Loucy (cell line): ENCODE measurements around the gene PHACTR3.

ENCODE experiments used
- H2AFZ ChIP-seq: fragments of 200-600 bp; sonication (generic); 2 replicates; pipeline ENCODE4 v1.6.0; 2016; ENCODE audit warnings: antibody characterized with exemption, mild to moderate bottlenecking, low read length, moderate library complexity
- H3F3A ChIP-seq: fragments of 200-600 bp; 2 replicates; pipeline ENCODE4 v1.6.0; 2016; ENCODE audit warnings: antibody characterized with exemption, low read depth, mild to moderate bottlenecking
- H3K27me3 ChIP-seq: fragments of 200-600 bp; sonication (generic); 2 replicates; pipeline ENCODE4 v1.6.1; 2014; ENCODE audit warnings: low read length, mild to moderate bottlenecking; ENCODE audit not compliant: insufficient read depth, poor library complexity, severe bottlenecking
- H3K36me3 ChIP-seq: fragments of 200-600 bp; sonication (generic); 2 replicates; pipeline ENCODE4 v1.6.1; 2016; ENCODE audit warnings: low read length; ENCODE audit not compliant: insufficient read depth
- H3K4me1 ChIP-seq: fragments of 200-600 bp; sonication (generic); 2 replicates; pipeline ENCODE4 v1.5.1; 2014; ENCODE audit warnings: low read length, mild to moderate bottlenecking; ENCODE audit not compliant: insufficient read depth, poor library complexity, severe bottlenecking
- H3K4me2 ChIP-seq: fragments of 200-600 bp; sonication (generic); 2 replicates; pipeline ENCODE4 v1.6.0; 2014; ENCODE audit warnings: antibody characterized with exemption, low read length, low read depth, mild to moderate bottlenecking; ENCODE audit not compliant: poor library complexity, severe bottlenecking
- H3K4me3 ChIP-seq: fragments of 200-600 bp; sonication (generic); 2 replicates; pipeline ENCODE4 v1.5.1; 2014; ENCODE audit warnings: low read length, mild to moderate bottlenecking, mixed read lengths; ENCODE audit not compliant: poor library complexity, severe bottlenecking
- H3K79me2 ChIP-seq: fragments of 200-600 bp; sonication (generic); 2 replicates; pipeline ENCODE4 v1.6.1; 2014; ENCODE audit warnings: low read length; ENCODE audit not compliant: insufficient read depth
- H3K9ac ChIP-seq: fragments of 200-600 bp; sonication (generic); 2 replicates; pipeline ENCODE4 v1.6.0; 2014; ENCODE audit warnings: mild to moderate bottlenecking, low read depth, low read length, moderate library complexity; ENCODE audit not compliant: poor library complexity, severe bottlenecking
- H3K9me2 ChIP-seq: fragments of 200-600 bp; sonication (generic); replicated peaks from 2 replicates; pipeline ENCODE4 v1.6.1; 2016; ENCODE audit warnings: low read depth, low read length, mixed read lengths
- H3K9me3 ChIP-seq: fragments of 200-600 bp; sonication (generic); 2 replicates; pipeline ENCODE4 v1.6.1; 2014; ENCODE audit warnings: mild to moderate bottlenecking, antibody characterized with exemption, low read length, low read depth; ENCODE audit not compliant: insufficient read depth
- H4K20me1 ChIP-seq: fragments of 200-600 bp; sonication (generic); 2 replicates; pipeline ENCODE4 v1.6.0; 2014; ENCODE audit warnings: antibody characterized with exemption, low read length, mild to moderate bottlenecking; ENCODE audit not compliant: insufficient read depth, poor library complexity, severe bottlenecking
- CTCF ChIP-seq: fragments of 200-600 bp; sonication (generic); conservative IDR thresholded peaks from 2 replicates; pipeline ENCODE4 v1.5.1; 2014; ENCODE audit warnings: mild to moderate bottlenecking, antibody characterized with exemption, low read length
- EZH2phosphoT487 ChIP-seq: fragments of 200-600 bp; IDR thresholded peaks from 2 replicates; pipeline ENCODE4 v1.6.1; 2018; ENCODE audit warnings: antibody characterized with exemption, mild to moderate bottlenecking, moderate library complexity, borderline replicate concordance

PHACTR3 gene

DNA sequence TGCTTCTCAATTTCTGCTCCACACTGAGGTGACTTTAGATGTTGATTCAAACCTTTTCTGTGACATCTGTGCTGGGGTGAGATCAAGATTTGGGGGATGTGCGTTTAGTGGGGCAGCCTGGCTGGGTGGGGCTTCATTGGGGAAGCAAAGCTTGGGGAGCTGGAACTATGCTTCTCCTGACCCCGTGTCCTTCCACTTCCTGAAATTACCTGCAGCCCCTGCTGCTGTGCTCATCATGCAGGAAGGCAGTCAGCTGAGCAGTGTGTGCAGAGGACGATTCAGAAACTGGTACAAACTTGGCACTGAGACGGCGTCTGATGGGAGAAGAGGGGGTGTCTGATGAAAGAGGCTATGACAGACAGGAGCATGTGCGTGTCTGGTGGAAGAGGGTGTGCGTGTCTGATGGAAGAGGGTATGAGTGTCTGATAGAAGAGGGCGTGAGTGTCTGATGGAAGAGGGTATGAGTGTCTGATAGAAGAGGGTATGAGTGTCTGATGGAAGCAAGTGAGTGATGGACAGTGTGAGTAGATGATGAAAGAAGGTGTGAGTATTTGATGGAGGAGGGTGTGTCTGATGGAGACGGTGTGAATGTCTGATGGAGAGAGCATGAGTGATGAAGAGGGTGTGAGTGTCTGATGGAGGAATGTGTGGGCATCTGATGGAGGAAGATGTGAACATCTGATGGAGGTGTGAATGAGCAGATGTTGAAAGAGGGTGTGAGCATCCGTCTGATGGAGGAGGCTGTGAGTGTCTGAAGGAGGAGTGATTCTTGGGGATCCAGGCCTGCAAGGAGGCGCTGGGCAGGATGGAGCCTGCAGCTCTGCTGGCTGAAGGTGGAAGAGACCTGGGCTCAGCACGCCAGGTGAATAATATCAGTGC lies 225.7 kb downstream of the PHACTR3 start:
- H3K36me3 ChIP-seq = peaks cover 10% of the 10 kb centered on the region; the same call in 1 of the 2 replicates
- H2AFZ ChIP-seq = no peak overlapping the region
- H3F3A ChIP-seq = no peaks in the 10 kb centered on the region
- H3K9me2 ChIP-seq = no peaks in the 10 kb centered on the region
- no peaks in the 10 kb centered on the region for H3K9me3 ChIP-seq
- no peaks in the 10 kb centered on the region for H3K4me1 ChIP-seq
- no peak overlapping the region for H3K4me2 ChIP-seq
- H3K4me3 ChIP-seq = no peak overlapping the region
- H3K27me3 ChIP-seq = no peaks in the 10 kb centered on the region
- no peaks in the 10 kb centered on the region for H3K79me2 ChIP-seq
- no peak overlapping the region for H3K9ac ChIP-seq
- no peak for TF ChIP-seq CTCF
- TF ChIP-seq EZH2phosphoT487 = no peak
- H4K20me1 ChIP-seq = peaks cover 4% of the 10 kb centered on the region

DNA sequence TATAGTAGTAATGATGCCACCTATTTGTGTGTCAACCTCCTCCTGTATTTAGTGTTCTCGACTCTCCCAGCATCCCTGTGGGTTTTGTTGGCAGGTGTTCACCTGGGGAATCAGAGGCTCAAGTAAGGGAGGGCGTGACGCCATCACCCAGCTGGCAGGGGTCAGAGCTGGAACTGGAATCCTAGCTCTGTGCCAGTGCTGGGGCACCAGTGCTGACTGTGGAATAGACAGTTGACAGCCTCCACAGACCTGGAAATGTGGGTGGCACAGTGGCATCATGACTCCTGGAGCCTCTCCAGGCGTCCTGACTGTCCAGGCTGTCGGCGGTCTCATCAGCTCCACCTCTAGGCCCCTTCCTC lies 226.3 kb downstream of the PHACTR3 start:
- no peaks in the 10 kb centered on the region for H3K4me1 ChIP-seq
- TF ChIP-seq CTCF = no peak
- TF ChIP-seq EZH2phosphoT487 = no peak
- H3K79me2 ChIP-seq = no peaks in the 10 kb centered on the region
- peaks cover 4% of the 10 kb centered on the region for H4K20me1 ChIP-seq
- H2AFZ ChIP-seq = no peak overlapping the region
- no peak overlapping the region for H3K9ac ChIP-seq
- no peaks in the 10 kb centered on the region for H3K27me3 ChIP-seq
- no peaks in the 10 kb centered on the region for H3K9me2 ChIP-seq
- peaks cover 6% of the 10 kb centered on the region; the same call in 1 of the 2 replicates for H3K36me3 ChIP-seq
- no peaks in the 10 kb centered on the region for H3F3A ChIP-seq
- no peak overlapping the region for H3K4me3 ChIP-seq
- no peaks in the 10 kb centered on the region for H3K9me3 ChIP-seq
- no peak overlapping the region for H3K4me2 ChIP-seq

DNA sequence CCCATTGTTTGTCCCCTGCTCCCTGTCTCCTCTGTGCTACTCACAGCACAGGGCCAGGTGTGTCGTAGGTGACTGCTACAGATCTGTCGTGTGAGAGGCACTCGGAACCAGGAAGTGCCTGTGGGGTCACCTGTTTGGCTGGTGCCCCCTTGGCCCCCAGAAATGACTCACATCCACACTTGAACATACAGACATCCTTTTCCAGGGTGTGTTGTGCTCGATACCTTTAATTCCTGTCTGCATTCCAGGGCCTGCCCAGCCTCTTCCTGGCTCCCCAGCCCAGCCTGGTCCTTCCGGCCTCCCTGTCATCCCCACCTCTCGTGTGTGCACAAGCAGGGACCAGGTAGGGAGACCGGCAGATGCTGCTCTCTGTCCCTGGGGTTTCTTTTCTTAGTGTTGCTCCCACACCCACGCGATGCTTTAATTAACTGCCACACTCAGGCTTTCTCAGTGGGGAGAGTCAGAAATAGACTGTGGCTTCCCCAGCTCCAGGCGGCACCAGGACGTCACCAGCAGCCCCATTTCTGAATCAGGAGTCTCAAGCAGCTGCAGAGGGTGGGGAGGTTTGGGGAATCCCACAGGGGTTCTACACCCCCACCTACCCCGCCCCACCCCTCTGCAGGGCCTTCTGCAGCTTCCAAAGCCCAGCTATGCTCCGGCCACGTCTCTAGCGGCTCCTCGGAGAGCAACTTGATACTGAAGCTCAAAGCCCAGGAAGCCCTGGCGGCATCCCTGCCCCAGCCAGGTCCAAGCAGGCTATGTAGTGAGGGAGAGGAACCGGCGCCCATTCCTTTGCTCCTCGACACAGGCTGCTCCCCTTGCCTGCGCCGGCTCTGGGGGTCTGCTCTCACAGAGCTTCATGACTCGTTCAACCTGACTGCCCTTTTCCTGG lies 226.9 kb downstream of the PHACTR3 start:
- Histone ChIP-seq H3K27me3 (no peaks in the 10 kb centered on the region), H4K20me1 (peaks cover 4% of the 10 kb centered on the region), H3K4me3 (no peak overlapping the region), H3K9me3 (no peaks in the 10 kb centered on the region), H3K79me2 (no peaks in the 10 kb centered on the region), H3K9me2 (no peaks in the 10 kb centered on the region), H2AFZ (no peak overlapping the region), H3K36me3 (peaks cover 6% of the 10 kb centered on the region; the same call in 1 of the 2 replicates), H3K4me2 (no peak overlapping the region), H3K9ac (no peak overlapping the region), H3F3A (no peaks in the 10 kb centered on the region), H3K4me1 (no peaks in the 10 kb centered on the region)
- no peak for TF ChIP-seq CTCF
- no peak for TF ChIP-seq EZH2phosphoT487
